Measurements from ENCODE around the gene KHDC1L.

- TF ChIP-seq CTCF (IDR thresholded peaks at IDR 0.05; ENCODE audit: low read depth, low read length, poor library complexity, severe bottlenecking), result no peak
- no peak for TF ChIP-seq EZH2phosphoT487 (IDR thresholded peaks at IDR 0.05; ENCODE audit: borderline replicate concordance, low read length)
Observed at GRCh38 chr6:73236144-73236750, 11.0 kb upstream of the KHDC1L start.

All from DOHH2 (cell line).